Small intestine (tissue), 7 donors: ENCODE measurements around the gene KLKB1. TPM values are rescaled to one million over a fixed set of nuclear protein-coding genes. Genes with fewer than 3 reads are reported as not detected.
"Not testable (repeated sequence)": the region's sequence is repeated elsewhere in the genome, so short reads cannot be mapped to it uniquely, and the experiment has no call there.

Experiments
- DNase-seq, 2 donors: peaks; one replicate each; pipeline versions ENCODE4 v3.0.0 to v3.0.0-alpha.2; 2013
- FAIRE-seq: peaks from 2 replicates; lab custom pipeline; 2012; peaks lifted over from hg19 to GRCh38; lab: Jason Lieb, UNC
- H3K27ac ChIP-seq, 3 donors: one replicate each; pipeline ENCODE4 v1.5.1; 2013; ENCODE audit warnings: low read length in 2 of 3, mild to moderate bottlenecking in 2 of 3, control low read depth in 1 of 3, inconsistent platforms in 1 of 3, low read depth in 1 of 3, moderate library complexity in 1 of 3
- H3K27me3 ChIP-seq, 3 donors: one replicate each; pipeline ENCODE4 v1.6.1; 2013; ENCODE audit warnings: low read length in 3 of 3, inconsistent platforms in 1 of 3; ENCODE audit not compliant: control insufficient read depth in 3 of 3, insufficient read depth in 3 of 3
- H3K36me3 ChIP-seq, 3 donors: one replicate each; pipeline ENCODE4 v1.6.1; 2013; ENCODE audit warnings: low read length in 3 of 3, inconsistent platforms in 1 of 3, low read depth in 1 of 3, mild to moderate bottlenecking in 1 of 3, moderate library complexity in 1 of 3; ENCODE audit not compliant: control insufficient read depth in 3 of 3, insufficient read depth in 2 of 3
- H3K4me1 ChIP-seq, 3 donors: one replicate each; pipeline ENCODE4 v1.6.1; 2013; ENCODE audit warnings: low read length in 2 of 3, inconsistent platforms in 1 of 3, low read depth in 1 of 3, mild to moderate bottlenecking in 1 of 3, moderate library complexity in 1 of 3; ENCODE audit not compliant: control insufficient read depth in 3 of 3, insufficient read depth in 2 of 3
- H3K4me3 ChIP-seq, 3 donors: one replicate each; pipeline ENCODE4 v1.5.1; 2013; ENCODE audit warnings: low read length in 3 of 3, control low read depth in 1 of 3, inconsistent platforms in 1 of 3, low read depth in 1 of 3, mild to moderate bottlenecking in 1 of 3, moderate library complexity in 1 of 3
- H3K9me3 ChIP-seq, 2 donors: one replicate each; pipeline ENCODE4 v1.6.1; 2013; ENCODE audit warnings: low read depth in 1 of 2, low read length in 1 of 2; ENCODE audit not compliant: control insufficient read depth in 2 of 2, insufficient read depth in 1 of 2
- WGBS, 3 donors: extraction: QIAGEN DNeasy Blood & Tissue Kit; methylation state at CpG; one replicate each; pipeline ENCODE4 v1.1.7; 2013; 5-methylcytosine and 5-hydroxymethylcytosine counted together
- polyA plus RNA-seq, 4 donors: library from polyadenylated mRNA; stranded (reverse) in 3 of 4; unstranded in 1 of 4; fragments of 200-250 nt in 3 of 4; fragments of 120-200 nt in 1 of 4; gene quantifications; one replicate each; pipeline versions ENCODE4 v1.2.1 to v1.2.3, GENCODE V29; 2013
- donor health status: healthy with polysubstance abuse.
- donor health status: control.
- donor health status: control.
- donor health status: Bipolar disorder and iron deficiency.
- donor health status: healthy.

The KLKB1 gene
- polyA plus RNA-seq, 4 donors, result 1.2 to 25.0 (median 9.7) TPM

DNA sequence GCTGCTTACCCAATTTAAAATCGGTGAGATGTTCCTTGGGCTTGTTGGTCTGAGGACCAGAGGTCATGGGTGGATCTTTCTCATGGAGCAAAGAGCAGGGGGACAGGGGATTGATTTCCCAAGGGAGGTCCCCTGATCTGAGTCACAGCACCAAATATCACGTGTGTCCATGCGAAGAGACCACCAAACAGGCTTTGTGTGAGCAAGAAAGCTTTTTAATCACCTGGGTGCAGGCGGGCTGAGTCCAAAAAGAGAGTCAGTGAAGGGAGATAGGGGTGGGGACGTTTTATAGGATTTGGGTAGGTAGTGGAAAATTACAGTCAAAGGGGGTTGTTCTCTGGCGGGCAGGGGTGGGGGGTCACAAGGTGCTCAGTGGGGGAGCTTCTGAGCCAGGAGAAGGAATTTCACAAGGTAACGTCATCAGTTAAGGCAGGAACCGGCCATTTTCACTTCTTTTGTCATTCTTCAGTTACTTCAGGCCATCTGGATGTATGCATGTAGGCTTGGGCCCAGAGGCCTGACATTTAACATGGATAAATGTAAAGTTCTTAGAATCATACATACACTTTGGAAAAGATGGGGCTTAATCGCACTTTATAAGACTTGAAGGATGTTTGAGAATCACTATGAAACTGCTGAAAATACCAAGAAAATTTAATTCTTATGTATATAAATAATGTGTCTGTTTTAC, 19.9 kb downstream of the KLKB1 start:
- H3K36me3 ChIP-seq, H3K27ac ChIP-seq, H3K9me3 ChIP-seq, FAIRE-seq, H3K27me3 ChIP-seq, H3K4me1 ChIP-seq, DNase-seq, H3K4me3 ChIP-seq: not testable (repeated sequence)
- 88 to 94% (median 90%) methylated on average over 9 of the region's 9 CpGs for WGBS, 3 donors

DNA sequence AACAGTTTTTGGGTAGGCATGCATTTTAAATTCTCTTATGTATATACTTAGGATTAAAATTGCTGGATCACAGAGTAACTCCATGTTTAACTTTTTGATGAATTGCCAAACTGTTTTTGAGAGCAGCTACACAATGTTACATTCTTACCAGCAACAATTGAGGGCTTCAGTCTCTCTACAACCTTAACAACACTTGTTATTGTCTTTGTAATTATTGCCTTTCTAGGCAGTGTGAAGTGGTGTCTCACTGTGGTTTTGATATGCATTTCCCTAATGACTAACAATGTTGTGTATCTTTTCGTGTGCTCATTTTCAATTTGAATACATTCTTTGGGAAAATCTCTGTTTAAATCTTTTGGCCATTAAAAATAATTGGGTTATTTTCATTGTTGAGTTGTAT, 21.3 kb downstream of the KLKB1 start:
- H3K9me3 ChIP-seq, result peaks cover 0 to 2% of the 10 kb centered on the region in 2 donors
- FAIRE-seq (no peak), DNase-seq (no peak)
- H3K27me3 ChIP-seq, result no peaks in the 10 kb centered on the region
- H3K4me1 ChIP-seq, result peaks cover 0 to 5% (median 0%) of the 10 kb centered on the region in 3 donors
- no peak overlapping the region for H3K27ac ChIP-seq
- no peak overlapping the region for H3K4me3 ChIP-seq
- WGBS, 3 donors, result 56 to 86% (median 85%) methylated on average over 1 of the region's 1 CpG
- peaks cover 0 to 5% (median 0%) of the 10 kb centered on the region in 3 donors for H3K36me3 ChIP-seq

DNA sequence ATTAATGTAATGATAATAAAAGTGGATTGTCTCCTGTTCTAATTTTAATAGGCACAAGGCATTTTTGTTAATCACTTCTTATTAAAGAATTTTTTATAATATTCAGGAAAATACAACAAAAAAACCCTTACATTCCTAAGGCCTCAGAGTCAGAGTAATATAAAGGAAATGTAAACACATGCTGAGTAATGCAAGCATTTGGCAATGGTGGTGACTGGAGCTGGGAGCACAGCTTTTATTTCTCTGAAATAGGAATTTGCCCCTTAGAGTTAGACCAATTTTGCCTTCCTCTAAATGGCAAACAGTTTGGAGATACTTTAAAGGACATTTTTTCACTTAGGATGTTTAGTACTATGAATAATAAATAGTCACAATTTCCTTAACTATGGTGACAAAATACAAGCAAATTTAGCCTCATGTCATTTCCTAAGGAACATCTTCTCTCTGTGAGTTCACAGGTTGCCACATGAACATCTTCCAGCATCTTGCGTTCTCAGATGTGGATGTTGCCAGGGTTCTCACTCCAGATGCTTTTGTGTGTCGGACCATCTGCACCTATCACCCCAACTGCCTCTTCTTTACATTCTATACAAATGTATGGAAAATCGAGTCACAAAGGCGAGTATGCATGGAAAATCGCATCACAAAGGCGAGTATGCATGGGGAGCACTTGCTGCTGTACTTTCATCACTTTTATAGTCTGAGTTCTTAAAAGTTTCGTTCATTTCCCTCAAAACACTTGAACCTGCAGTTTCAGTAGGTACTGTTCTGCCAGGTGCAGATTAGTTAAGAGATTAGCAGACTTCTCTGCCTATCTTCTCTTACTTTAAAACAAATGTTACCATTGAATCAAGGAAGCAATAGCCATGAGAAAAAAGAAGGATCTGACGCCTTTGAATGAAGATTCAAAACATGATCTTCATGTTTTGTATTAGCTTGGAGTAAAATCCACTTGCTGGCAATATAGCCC, 22.8 kb downstream of the KLKB1 start:
- DNase-seq, result peak in 1 of 2 donors; percentile 17
- H3K4me1 ChIP-seq, result peaks cover 0 to 5% (median 0%) of the 10 kb centered on the region in 3 donors
- H3K27me3 ChIP-seq, result no peaks in the 10 kb centered on the region
- H3K27ac ChIP-seq, result no peak overlapping the region
- H3K36me3 ChIP-seq, result peaks cover 0 to 5% (median 3%) of the 10 kb centered on the region in 3 donors
- WGBS, 3 donors, result 68 to 79% (median 79%) methylated on average over 8 of the region's 8 CpGs
- H3K4me3 ChIP-seq, result no peak overlapping the region
- H3K9me3 ChIP-seq, result no peaks in the 10 kb centered on the region
- FAIRE-seq, result no peak

DNA sequence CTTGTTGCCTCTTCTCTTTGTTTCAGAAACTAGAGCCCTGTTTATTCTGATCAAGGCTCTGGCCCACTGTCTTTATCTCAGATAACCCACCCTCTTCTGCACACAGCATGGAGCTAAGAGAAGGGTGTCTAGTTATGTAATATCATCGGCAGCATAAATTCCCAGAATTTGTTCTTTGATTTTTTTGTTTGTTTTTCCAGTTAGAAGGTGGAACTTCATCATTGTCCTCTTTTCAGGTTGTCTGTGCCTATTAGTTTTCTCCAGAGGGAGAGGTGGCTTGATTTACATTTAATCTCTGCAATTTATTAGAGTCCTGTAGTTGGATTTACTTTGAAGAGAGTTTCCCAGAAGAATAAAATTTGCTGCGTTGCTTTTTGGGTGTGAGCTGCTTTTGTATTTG, 23.5 kb downstream of the KLKB1 start:
- H3K4me3 ChIP-seq, result no peak overlapping the region
- H3K4me1 ChIP-seq, result peaks cover 0 to 5% (median 0%) of the 10 kb centered on the region in 3 donors
- H3K27me3 ChIP-seq, result no peaks in the 10 kb centered on the region
- H3K27ac ChIP-seq, result no peak overlapping the region
- WGBS, 3 donors, result 42 to 75% (median 59%) methylated on average over 2 of the region's 2 CpGs
- peaks cover 0 to 5% (median 3%) of the 10 kb centered on the region in 3 donors for H3K36me3 ChIP-seq
- no peak for FAIRE-seq
- H3K9me3 ChIP-seq, result no peaks in the 10 kb centered on the region
- DNase-seq, result no peak

DNA sequence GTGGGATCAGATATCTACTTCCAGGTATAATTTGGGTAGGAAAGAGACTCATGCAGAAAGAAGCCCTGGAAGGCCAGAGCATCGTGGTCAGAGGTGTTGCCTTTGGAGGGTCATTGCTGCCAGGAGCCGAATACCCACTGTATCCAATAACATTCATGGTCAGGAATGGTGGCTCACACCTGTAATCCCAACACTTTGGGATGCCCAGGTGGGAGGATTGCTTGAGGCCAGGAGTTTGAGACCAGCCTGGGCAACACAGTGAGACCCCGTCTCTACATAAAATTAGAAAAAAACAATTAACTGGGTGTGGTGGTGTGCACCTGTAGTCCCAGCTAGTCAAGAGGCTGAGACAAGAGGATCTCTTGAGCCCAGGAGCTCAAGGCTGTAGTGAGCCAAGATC, 27.8 kb downstream of the KLKB1 start:
- FAIRE-seq, result no peak
- Histone ChIP-seq H3K4me1 (peaks cover 0 to 3% (median 2%) of the 10 kb centered on the region in 3 donors), H3K9me3 (peaks cover 0 to 2% of the 10 kb centered on the region in 2 donors), H3K36me3 (peaks cover 0 to 5% (median 3%) of the 10 kb centered on the region in 3 donors), H3K27me3 (no peaks in the 10 kb centered on the region), H3K27ac (no peak overlapping the region), H3K4me3 (no peak overlapping the region)
- no peak for DNase-seq
- WGBS, 3 donors, result 79 to 87% (median 85%) methylated on average over 3 of the region's 3 CpGs

DNA sequence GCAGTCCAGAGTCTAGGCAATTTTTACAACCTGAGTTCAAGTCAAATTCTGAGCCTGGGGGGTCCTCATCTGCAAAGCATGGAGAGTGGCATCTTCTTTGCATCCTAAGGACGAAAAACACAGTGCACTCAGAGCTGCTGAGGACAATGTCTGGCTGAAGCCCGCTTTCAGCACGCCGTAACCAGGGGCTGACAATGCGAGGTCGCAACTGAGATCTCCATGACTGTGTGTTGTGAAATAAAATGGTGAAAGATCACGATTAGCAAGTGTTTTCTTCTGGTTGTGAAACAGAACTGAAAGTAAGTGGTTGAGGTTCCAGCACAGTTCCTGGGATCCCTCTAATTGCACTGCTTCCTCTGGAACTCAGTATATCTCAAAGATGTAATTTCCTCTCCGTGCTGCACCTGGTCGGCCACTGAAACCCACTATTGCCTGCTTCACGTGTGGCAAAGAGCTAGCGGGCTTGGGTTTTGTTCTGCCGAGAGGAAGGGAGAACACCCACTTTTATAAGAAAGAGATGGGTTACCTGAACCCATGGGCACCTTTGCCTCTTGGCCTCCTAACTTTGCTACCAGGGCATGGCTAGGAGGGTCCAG, 31.0 kb downstream of the KLKB1 start:
- H3K4me3 ChIP-seq, result no peak overlapping the region

DNA sequence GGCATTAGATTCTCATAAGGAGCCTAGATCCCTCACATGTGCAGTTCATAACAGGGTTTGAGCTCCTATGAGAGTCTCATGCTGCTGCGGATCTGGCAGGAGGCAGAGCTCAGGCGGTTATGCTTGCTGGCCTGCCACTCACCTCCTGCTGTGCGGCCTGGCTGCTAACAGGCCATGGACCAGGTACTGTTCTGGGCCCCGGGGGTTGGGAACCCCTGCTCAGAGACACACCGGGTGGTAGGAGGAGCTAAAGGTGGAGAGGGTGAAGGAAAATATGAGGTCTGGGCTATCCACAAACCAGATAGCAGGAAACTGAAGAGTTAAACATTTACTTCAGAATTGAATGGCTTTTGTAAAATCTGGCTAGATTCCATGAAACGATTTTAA, 32.8 kb downstream of the KLKB1 start:
- peak; percentile 37 to 63 for DNase-seq
- no peak for FAIRE-seq
- H3K27ac ChIP-seq, result peak overlapping the region; percentile 5 to 92 (median 71)

More for the DNA sequence above, 31.0 kb downstream of the KLKB1 start:
- Histone ChIP-seq H3K4me1 (peaks cover 0 to 15% (median 3%) of the 10 kb centered on the region in 3 donors), H3K9me3 (peaks cover 0 to 2% of the 10 kb centered on the region in 2 donors), H3K27ac (no peak overlapping the region), H3K36me3 (peaks cover 0 to 3% (median 0%) of the 10 kb centered on the region in 3 donors), H3K27me3 (no peaks in the 10 kb centered on the region)
- no peak for DNase-seq
- no peak for FAIRE-seq
- 85 to 95% (median 88%) methylated on average over 12 of the region's 12 CpGs for WGBS, 3 donors

More for the DNA sequence above, 32.8 kb downstream of the KLKB1 start:
- H3K36me3 ChIP-seq, result no peaks in the 10 kb centered on the region
- H3K27me3 ChIP-seq, result no peaks in the 10 kb centered on the region
- peaks cover 0 to 18% (median 3%) of the 10 kb centered on the region in 3 donors for H3K4me1 ChIP-seq
- WGBS, 3 donors, result 49 to 66% (median 50%) methylated on average over 6 of the region's 6 CpGs
- H3K9me3 ChIP-seq, result peaks cover 0 to 2% of the 10 kb centered on the region in 2 donors
- no peak overlapping the region for H3K4me3 ChIP-seq
